ENCODE measurements around the gene ATG5. TPM values are rescaled to one million over a fixed set of nuclear protein-coding genes. Genes with fewer than 3 reads are reported as not detected.

ATG5 gene
- total RNA-seq, 1 donor from 2014 or later, result 39.3 TPM

DNA sequence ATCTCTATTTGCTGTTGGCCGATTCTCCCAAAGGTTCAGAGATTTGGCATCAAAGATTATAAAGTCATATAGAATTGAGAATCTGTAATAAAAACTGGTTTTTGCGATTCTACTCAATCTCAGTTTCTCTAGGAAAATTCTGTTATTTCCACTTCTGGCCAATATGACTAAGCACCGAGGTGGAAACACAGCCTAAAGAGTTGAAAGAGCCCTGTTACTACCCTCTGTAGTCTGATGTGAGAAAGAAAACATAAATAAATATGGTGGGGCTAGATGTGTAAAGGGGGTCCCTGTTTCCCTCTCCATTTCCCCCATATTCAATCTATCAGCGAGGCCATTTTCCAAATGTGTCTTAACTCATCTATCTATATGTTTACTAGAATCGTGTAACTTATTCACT is 156.0 kb downstream of the ATG5 start:
- Histone ChIP-seq H3K36me3 (ENCODE audit: insufficient read depth, low read length) (no peaks in the 10 kb centered on the region), H3K4me2 (ENCODE audit: low read length) (no peak overlapping the region), H3K4me3 (ENCODE audit: insufficient read depth, low read depth, low read length) (no peak overlapping the region), H3K27ac (ENCODE audit: low read depth, low read length) (no peak overlapping the region), H3K9me3 (ENCODE audit: insufficient read depth, low read depth, low read length) (no peaks in the 10 kb centered on the region), H3K27me3 (ENCODE audit: insufficient read depth, low read length) (no peaks in the 10 kb centered on the region), H4K20me1 (ENCODE audit: insufficient read depth, low read length) (no peaks in the 10 kb centered on the region), H3K4me1 (ENCODE audit: insufficient read depth, low read length) (peaks cover 10% of the 10 kb centered on the region), H3K79me2 (ENCODE audit: insufficient read depth, low read length) (no peaks in the 10 kb centered on the region), H3K9ac (ENCODE audit: low read length) (no peak overlapping the region), H2AFZ (ENCODE audit: low read depth, low read length) (no peak overlapping the region)
- no peaks in the 10 kb centered on the region for H3K27me3 Mint-ChIP-seq (ENCODE audit: low read depth, unreplicated experiment)
- no peaks in the 10 kb centered on the region for H3K9me3 Mint-ChIP-seq (ENCODE audit: unreplicated experiment)
- H3K27ac Mint-ChIP-seq (ENCODE audit: unreplicated experiment), result no peak overlapping the region
- DNase-seq (ENCODE audit: low read depth), result no peak
- peaks cover under 1% of the 10 kb centered on the region for H3K4me1 Mint-ChIP-seq (ENCODE audit: low read depth, unreplicated experiment)
- no peak overlapping the region for H3K4me3 Mint-ChIP-seq (ENCODE audit: unreplicated experiment)
- FAIRE-seq, result no peak
- H3K36me3 Mint-ChIP-seq (ENCODE audit: low read depth, unreplicated experiment), result peaks cover under 1% of the 10 kb centered on the region
- no peak for TF ChIP-seq EZH2 (IDR thresholded peaks at IDR 0.05; ENCODE audit: insufficient read depth, low read length)
- TF ChIP-seq, protein P1, sequence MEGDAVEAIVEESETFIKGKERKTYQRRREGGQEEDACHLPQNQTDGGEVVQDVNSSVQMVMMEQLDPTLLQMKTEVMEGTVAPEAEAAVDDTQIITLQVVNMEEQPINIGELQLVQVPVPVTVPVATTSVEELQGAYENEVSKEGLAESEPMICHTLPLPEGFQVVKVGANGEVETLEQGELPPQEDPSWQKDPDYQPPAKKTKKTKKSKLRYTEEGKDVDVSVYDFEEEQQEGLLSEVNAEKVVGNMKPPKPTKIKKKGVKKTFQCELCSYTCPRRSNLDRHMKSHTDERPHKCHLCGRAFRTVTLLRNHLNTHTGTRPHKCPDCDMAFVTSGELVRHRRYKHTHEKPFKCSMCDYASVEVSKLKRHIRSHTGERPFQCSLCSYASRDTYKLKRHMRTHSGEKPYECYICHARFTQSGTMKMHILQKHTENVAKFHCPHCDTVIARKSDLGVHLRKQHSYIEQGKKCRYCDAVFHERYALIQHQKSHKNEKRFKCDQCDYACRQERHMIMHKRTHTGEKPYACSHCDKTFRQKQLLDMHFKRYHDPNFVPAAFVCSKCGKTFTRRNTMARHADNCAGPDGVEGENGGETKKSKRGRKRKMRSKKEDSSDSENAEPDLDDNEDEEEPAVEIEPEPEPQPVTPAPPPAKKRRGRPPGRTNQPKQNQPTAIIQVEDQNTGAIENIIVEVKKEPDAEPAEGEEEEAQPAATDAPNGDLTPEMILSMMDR (IDR thresholded peaks at IDR 0.05; ENCODE audit: insufficient read depth, low read depth, low read length), result no peak

DNA sequence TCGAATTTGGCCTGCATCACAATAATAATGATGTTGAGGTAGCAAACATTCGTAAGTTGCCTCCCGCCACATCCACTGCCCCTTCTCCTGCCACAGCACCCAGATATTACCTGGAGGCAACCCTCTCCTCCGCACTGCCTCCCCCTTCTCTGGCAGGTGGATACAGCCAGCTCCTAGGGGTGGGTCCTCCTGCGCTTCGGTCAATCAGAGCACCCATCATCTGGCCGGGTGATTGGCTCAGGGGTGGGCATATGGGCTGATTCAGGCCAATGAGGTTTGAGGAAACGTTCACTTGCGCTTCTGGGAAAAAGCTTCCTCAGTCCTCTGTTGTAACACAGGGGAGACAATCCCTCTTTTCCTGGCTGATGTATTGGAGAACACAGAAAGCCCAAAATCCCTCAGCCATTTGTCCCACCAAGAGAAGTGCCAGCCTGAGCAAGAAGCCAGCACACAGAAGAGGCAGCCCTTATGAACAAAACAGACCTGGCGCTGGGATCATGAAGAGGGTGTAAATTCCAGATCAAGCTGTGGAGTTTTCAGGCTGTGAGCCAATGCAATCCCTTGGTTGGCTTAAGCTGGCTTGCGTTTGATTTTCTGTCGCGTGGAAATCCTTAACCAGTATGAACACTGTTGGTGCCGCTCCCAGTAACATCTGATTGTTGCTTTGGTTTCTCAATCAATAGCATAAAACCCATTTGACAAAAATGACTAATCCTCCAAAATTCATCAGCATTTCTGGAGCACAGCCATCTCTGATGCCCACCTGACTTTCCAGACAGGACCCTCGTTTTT is 157.3 kb downstream of the ATG5 start:
- H3K79me2 ChIP-seq (ENCODE audit: insufficient read depth, low read length), result no peaks in the 10 kb centered on the region
- H3K27ac ChIP-seq (ENCODE audit: low read depth, low read length), result no peak overlapping the region
- Mint-ChIP-seq H3K36me3 (ENCODE audit: low read depth, unreplicated experiment) (peaks cover 2% of the 10 kb centered on the region), H3K4me3 (ENCODE audit: unreplicated experiment) (no peak overlapping the region), H3K9me3 (ENCODE audit: unreplicated experiment) (no peaks in the 10 kb centered on the region), H3K4me1 (ENCODE audit: low read depth, unreplicated experiment) (peaks cover 13% of the 10 kb centered on the region), H3K27ac (ENCODE audit: unreplicated experiment) (no peak overlapping the region), H3K27me3 (ENCODE audit: low read depth, unreplicated experiment) (no peaks in the 10 kb centered on the region)
- TF ChIP-seq, protein P1 (IDR thresholded peaks at IDR 0.05; ENCODE audit: insufficient read depth, low read depth, low read length), result no peak
- no peak for TF ChIP-seq EZH2 (IDR thresholded peaks at IDR 0.05; ENCODE audit: insufficient read depth, low read length)
- H3K4me3 ChIP-seq (ENCODE audit: insufficient read depth, low read depth, low read length), result no peak overlapping the region
- DNase-seq (ENCODE audit: low read depth) (no peak), FAIRE-seq (no peak)
- no peaks in the 10 kb centered on the region for H3K36me3 ChIP-seq (ENCODE audit: insufficient read depth, low read length)
- no peaks in the 10 kb centered on the region for H3K27me3 ChIP-seq (ENCODE audit: insufficient read depth, low read length)
- H3K4me2 ChIP-seq (ENCODE audit: low read length), result no peak overlapping the region
- H3K9me3 ChIP-seq (ENCODE audit: insufficient read depth, low read depth, low read length), result no peaks in the 10 kb centered on the region
- no peak overlapping the region for H2AFZ ChIP-seq (ENCODE audit: low read depth, low read length)
- peaks cover 23% of the 10 kb centered on the region for H3K4me1 ChIP-seq (ENCODE audit: insufficient read depth, low read length)
- no peak overlapping the region for H3K9ac ChIP-seq (ENCODE audit: low read length)
- H4K20me1 ChIP-seq (ENCODE audit: insufficient read depth, low read length), result no peaks in the 10 kb centered on the region
